Activated CD4-positive, alpha-beta memory T cell treated with anti-CD3 and anti-CD28 coated beads, Interleukin-2, amount 10 ng/mL, durations not matched to agents 7 days and 5 days (primary cell): ENCODE data around the gene NME7. TPM values are rescaled to one million over a fixed set of nuclear protein-coding genes. Genes with fewer than 3 reads are reported as not detected.

Source experiments
- CTCF ChIA-PET: fragments of 350-600 bp; sonication (Branson Sonifier 250); formaldehyde crosslinking; loops from one replicate; lab custom pipeline; 2021; ENCODE audit warnings: antibody characterized with exemption, inconsistent platforms; lab: Charles Lee
- POLR2A ChIA-PET: fragments of 350-600 bp; sonication (Branson Sonifier 250); formaldehyde crosslinking; loops from one replicate; lab custom pipeline; 2021; ENCODE audit warnings: antibody characterized with exemption; lab: Charles Lee
- DNase-seq: peaks from one replicate; pipeline ENCODE4 v3.0.0-alpha.2; 2020
- H3K27ac Mint-ChIP-seq: one replicate; pipeline ENCODE4 v1.8.0; 2021; ENCODE audit warnings: mild to moderate bottlenecking, mixed read lengths
- H3K27me3 Mint-ChIP-seq: one replicate; pipeline ENCODE4 v1.8.0; 2021; ENCODE audit warnings: mixed read lengths
- H3K36me3 Mint-ChIP-seq: one replicate; pipeline ENCODE4 v1.8.0; 2021; ENCODE audit warnings: low read depth, mixed read lengths
- H3K4me1 Mint-ChIP-seq: one replicate; pipeline ENCODE4 v1.8.0; 2021; ENCODE audit warnings: mixed read lengths
- H3K4me3 Mint-ChIP-seq: one replicate; pipeline ENCODE4 v1.8.0; 2021; ENCODE audit warnings: mild to moderate bottlenecking, mixed read lengths
- H3K9me3 Mint-ChIP-seq: one replicate; pipeline ENCODE4 v1.8.0; 2021; ENCODE audit warnings: mixed read lengths
- total RNA-seq, 2 experiments: library from RNA; stranded (reverse); gene quantifications; one replicate each; pipeline ENCODE4 v1.2.3, GENCODE V29; 2021

NME7 gene
- total RNA-seq, 2 experiments from 2014 or later, result 26.1 to 28.3 TPM

GRCh38 chr1:169236880-169237279 is 130.7 kb downstream of the NME7 start:
- Mint-ChIP-seq H3K4me1 (no peaks in the 10 kb centered on the region), H3K27ac (no peak overlapping the region), H3K9me3 (no peaks in the 10 kb centered on the region), H3K27me3 (no peaks in the 10 kb centered on the region), H3K36me3 (peaks cover 12% of the 10 kb centered on the region), H3K4me3 (no peak overlapping the region)
- DNase-seq, result no peak
- POLR2A ChIA-PET, result no interaction called here
- CTCF ChIA-PET, result no interaction called here

GRCh38 chr1:169236143-169236542 is 131.5 kb downstream of the NME7 start:
- no peak overlapping the region for H3K4me3 Mint-ChIP-seq
- H3K9me3 Mint-ChIP-seq, result no peaks in the 10 kb centered on the region
- H3K36me3 Mint-ChIP-seq, result peaks cover 12% of the 10 kb centered on the region
- DNase-seq, result no peak
- POLR2A ChIA-PET, result no interaction called here
- no peak overlapping the region for H3K27ac Mint-ChIP-seq
- CTCF ChIA-PET, result interaction anchor here (0.7 kb wide), 1 partner anchor 10 kb away, joined by 5 read pairs; no protein-coding TSS in a partner anchor
- no peaks in the 10 kb centered on the region for H3K27me3 Mint-ChIP-seq
- H3K4me1 Mint-ChIP-seq, result no peaks in the 10 kb centered on the region

- no peaks in the 10 kb centered on the region for H3K4me1 Mint-ChIP-seq
- DNase-seq, result no peak
- H3K36me3 Mint-ChIP-seq, result peaks cover 12% of the 10 kb centered on the region
- no peak overlapping the region for H3K27ac Mint-ChIP-seq
- POLR2A ChIA-PET, result no interaction called here
- H3K27me3 Mint-ChIP-seq, result no peaks in the 10 kb centered on the region
- CTCF ChIA-PET, result no interaction called here
- H3K9me3 Mint-ChIP-seq, result no peaks in the 10 kb centered on the region
- no peak overlapping the region for H3K4me3 Mint-ChIP-seq
These were observed 132.0 kb downstream of the NME7 start for GRCh38 chr1:169235568-169235967.

- Mint-ChIP-seq H3K9me3 (no peaks in the 10 kb centered on the region), H3K4me3 (no peak overlapping the region), H3K27me3 (no peaks in the 10 kb centered on the region), H3K4me1 (no peaks in the 10 kb centered on the region), H3K36me3 (peaks cover 12% of the 10 kb centered on the region), H3K27ac (no peak overlapping the region)
- ChIA-PET POLR2A (no interaction called here), CTCF (no interaction called here)
- no peak for DNase-seq
These were observed 132.8 kb downstream of the NME7 start for GRCh38 chr1:169234780-169235179.

GRCh38 chr1:169217636-169218035 is 150.0 kb downstream of the NME7 start:
- H3K4me3 Mint-ChIP-seq, result no peak overlapping the region
- peaks cover 4% of the 10 kb centered on the region for H3K4me1 Mint-ChIP-seq
- H3K36me3 Mint-ChIP-seq, result peaks cover 7% of the 10 kb centered on the region
- DNase-seq, result no peak
- no peaks in the 10 kb centered on the region for H3K27me3 Mint-ChIP-seq
- no peak overlapping the region for H3K27ac Mint-ChIP-seq
- POLR2A ChIA-PET, result no interaction called here
- CTCF ChIA-PET, result no interaction called here
- peaks cover 4% of the 10 kb centered on the region for H3K9me3 Mint-ChIP-seq

GRCh38 chr1:169214598-169214997 is 153.0 kb downstream of the NME7 start:
- DNase-seq, result no peak
- peaks cover 4% of the 10 kb centered on the region for H3K9me3 Mint-ChIP-seq

GRCh38 chr1:169212088-169212487 is 155.5 kb downstream of the NME7 start:
- peaks cover 4% of the 10 kb centered on the region for H3K9me3 Mint-ChIP-seq
- no peaks in the 10 kb centered on the region for H3K4me1 Mint-ChIP-seq
- ChIA-PET CTCF (no interaction called here), POLR2A (no interaction called here)
- DNase-seq, result no peak
- H3K27me3 Mint-ChIP-seq, result no peaks in the 10 kb centered on the region
- H3K36me3 Mint-ChIP-seq, result peaks cover 7% of the 10 kb centered on the region
- H3K4me3 Mint-ChIP-seq, result no peak overlapping the region
- no peak overlapping the region for H3K27ac Mint-ChIP-seq

More at GRCh38 chr1:169214598-169214997, 153.0 kb downstream of the NME7 start:
- CTCF ChIA-PET, result no interaction called here
- Mint-ChIP-seq H3K27ac (no peak overlapping the region), H3K36me3 (peaks cover 7% of the 10 kb centered on the region), H3K4me3 (no peak overlapping the region), H3K4me1 (peaks cover 4% of the 10 kb centered on the region), H3K27me3 (no peaks in the 10 kb centered on the region)
- POLR2A ChIA-PET, result no interaction called here

- POLR2A ChIA-PET, result no interaction called here
- CTCF ChIA-PET, result no interaction called here
- Mint-ChIP-seq H3K4me3 (no peak overlapping the region), H3K27me3 (no peaks in the 10 kb centered on the region), H3K4me1 (no peaks in the 10 kb centered on the region), H3K9me3 (no peaks in the 10 kb centered on the region), H3K27ac (no peak overlapping the region), H3K36me3 (no peaks in the 10 kb centered on the region)
- no peak for DNase-seq
These were observed 159.6 kb downstream of the NME7 start for GRCh38 chr1:169207797-169208520.

GRCh38 chr1:169204157-169204556 is 163.4 kb downstream of the NME7 start:
- CTCF ChIA-PET, result no interaction called here
- POLR2A ChIA-PET, result no interaction called here

GRCh38 chr1:169202791-169203665 is 164.6 kb downstream of the NME7 start:
- H3K27ac Mint-ChIP-seq, result no peak overlapping the region
- CTCF ChIA-PET, result no interaction called here
- DNase-seq, result no peak
- H3K36me3 Mint-ChIP-seq, result no peaks in the 10 kb centered on the region
- H3K4me1 Mint-ChIP-seq, result no peaks in the 10 kb centered on the region
- no peaks in the 10 kb centered on the region for H3K27me3 Mint-ChIP-seq
- H3K4me3 Mint-ChIP-seq, result no peak overlapping the region
- POLR2A ChIA-PET, result no interaction called here
- H3K9me3 Mint-ChIP-seq, result no peaks in the 10 kb centered on the region

More at GRCh38 chr1:169204157-169204556, 163.4 kb downstream of the NME7 start:
- H3K27ac Mint-ChIP-seq, result no peak overlapping the region
- H3K36me3 Mint-ChIP-seq, result no peaks in the 10 kb centered on the region
- no peaks in the 10 kb centered on the region for H3K4me1 Mint-ChIP-seq
- no peak overlapping the region for H3K4me3 Mint-ChIP-seq
- H3K27me3 Mint-ChIP-seq, result no peaks in the 10 kb centered on the region
- DNase-seq, result no peak
- H3K9me3 Mint-ChIP-seq, result no peaks in the 10 kb centered on the region

- no peak for DNase-seq
- Mint-ChIP-seq H3K27me3 (no peaks in the 10 kb centered on the region), H3K36me3 (no peaks in the 10 kb centered on the region), H3K4me3 (no peak overlapping the region), H3K27ac (no peak overlapping the region), H3K9me3 (no peaks in the 10 kb centered on the region), H3K4me1 (no peaks in the 10 kb centered on the region)
- POLR2A ChIA-PET, result no interaction called here
- CTCF ChIA-PET, result no interaction called here
These were observed 166.4 kb downstream of the NME7 start for GRCh38 chr1:169201084-169201619.

- CTCF ChIA-PET, result no interaction called here
- Mint-ChIP-seq H3K36me3 (no peaks in the 10 kb centered on the region), H3K27ac (no peak overlapping the region), H3K9me3 (no peaks in the 10 kb centered on the region), H3K4me3 (no peak overlapping the region), H3K27me3 (no peaks in the 10 kb centered on the region), H3K4me1 (no peaks in the 10 kb centered on the region)
- POLR2A ChIA-PET, result no interaction called here
- DNase-seq, result no peak
These were observed 167.3 kb downstream of the NME7 start for GRCh38 chr1:169200319-169200718.

GRCh38 chr1:169196581-169196980 is 171.0 kb downstream of the NME7 start:
- H3K4me3 Mint-ChIP-seq, result no peak overlapping the region
- CTCF ChIA-PET, result no interaction called here
- no peak overlapping the region for H3K27ac Mint-ChIP-seq
- H3K9me3 Mint-ChIP-seq, result no peaks in the 10 kb centered on the region
- H3K36me3 Mint-ChIP-seq, result no peaks in the 10 kb centered on the region
- POLR2A ChIA-PET, result no interaction called here
- H3K27me3 Mint-ChIP-seq, result no peaks in the 10 kb centered on the region
- no peak for DNase-seq
- no peaks in the 10 kb centered on the region for H3K4me1 Mint-ChIP-seq
